OCI-LY7 (cell line): ENCODE measurements around the gene CCBE1.

Source experiments
- EZH2phosphoT487 ChIP-seq: fragments of 200-600 bp; sonication (generic); IDR thresholded peaks from 2 replicates; pipeline ENCODE4 v1.6.1; 2018; ENCODE audit warnings: low read depth, borderline replicate concordance, mild to moderate bottlenecking, mixed run types, antibody characterized with exemption, low read length, moderate library complexity, mixed read lengths
- TF ChIP-seq, protein P1 (sequence below): fragments of 200-600 bp; sonication (generic); conservative IDR thresholded peaks from 2 replicates; pipeline ENCODE4 v1.5.1; 2014; ENCODE audit warnings: mild to moderate bottlenecking, antibody characterized with exemption, low read length, moderate library complexity, mixed read lengths

DNA sequence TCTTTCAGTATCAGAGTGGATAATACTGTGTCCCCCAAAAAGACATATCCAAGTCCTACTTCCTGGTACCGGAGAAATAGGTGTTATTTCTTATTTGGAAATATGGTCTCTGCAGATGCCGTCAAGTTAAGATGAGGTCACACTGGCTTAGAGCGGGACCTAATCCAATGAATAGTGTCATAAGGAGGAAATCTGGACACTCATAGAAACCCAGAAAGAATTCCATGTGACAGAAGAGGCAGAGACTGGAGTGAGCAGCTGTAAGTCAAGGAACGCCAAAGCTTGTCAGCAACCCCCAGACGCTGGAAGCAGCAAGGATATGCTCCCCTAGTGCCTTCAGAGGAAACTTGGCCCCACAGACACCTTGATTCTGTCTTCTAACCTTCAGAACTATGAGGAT, 69.8 kb downstream of the CCBE1 start:
- TF ChIP-seq, protein P1, sequence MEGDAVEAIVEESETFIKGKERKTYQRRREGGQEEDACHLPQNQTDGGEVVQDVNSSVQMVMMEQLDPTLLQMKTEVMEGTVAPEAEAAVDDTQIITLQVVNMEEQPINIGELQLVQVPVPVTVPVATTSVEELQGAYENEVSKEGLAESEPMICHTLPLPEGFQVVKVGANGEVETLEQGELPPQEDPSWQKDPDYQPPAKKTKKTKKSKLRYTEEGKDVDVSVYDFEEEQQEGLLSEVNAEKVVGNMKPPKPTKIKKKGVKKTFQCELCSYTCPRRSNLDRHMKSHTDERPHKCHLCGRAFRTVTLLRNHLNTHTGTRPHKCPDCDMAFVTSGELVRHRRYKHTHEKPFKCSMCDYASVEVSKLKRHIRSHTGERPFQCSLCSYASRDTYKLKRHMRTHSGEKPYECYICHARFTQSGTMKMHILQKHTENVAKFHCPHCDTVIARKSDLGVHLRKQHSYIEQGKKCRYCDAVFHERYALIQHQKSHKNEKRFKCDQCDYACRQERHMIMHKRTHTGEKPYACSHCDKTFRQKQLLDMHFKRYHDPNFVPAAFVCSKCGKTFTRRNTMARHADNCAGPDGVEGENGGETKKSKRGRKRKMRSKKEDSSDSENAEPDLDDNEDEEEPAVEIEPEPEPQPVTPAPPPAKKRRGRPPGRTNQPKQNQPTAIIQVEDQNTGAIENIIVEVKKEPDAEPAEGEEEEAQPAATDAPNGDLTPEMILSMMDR: no peak
- TF ChIP-seq EZH2phosphoT487: no peak
